Gastroesophageal sphincter (tissue), 4 donors: ENCODE results near the gene HDAC4. TPM values are rescaled to one million over a fixed set of nuclear protein-coding genes. Genes with fewer than 3 reads are reported as not detected.

Source experiments
- ATAC-seq: fragments of 150-250 bp; one replicate; pipeline ENCODE4 v1.9.1; 2016; ENCODE audit warnings: mild to moderate bottlenecking, moderate library complexity
- H3K27ac ChIP-seq, 4 donors: fragments of 200-600 bp; sonication (generic) in 3 of 4; 1 replicate in 3 of 4; 2 replicates in 1 of 4; pipeline ENCODE4 v1.5.1; 2016 to 2019
- H3K27me3 ChIP-seq: fragments of 200-600 bp; sonication (generic); one replicate; pipeline ENCODE4 v1.5.1; 2019
- H3K36me3 ChIP-seq, 2 donors: fragments of 200-600 bp; sonication (generic); one replicate each; pipeline ENCODE4 v1.5.1; 2019; ENCODE audit warnings: control low read depth in 1 of 2
- H3K4me1 ChIP-seq, 3 donors: fragments of 200-600 bp; sonication (generic); 1 replicate in 2 of 3; 2 replicates in 1 of 3; pipeline ENCODE4 v1.5.1; 2016 to 2019; ENCODE audit warnings: control low read depth in 2 of 3
- H3K4me3 ChIP-seq, 2 donors: fragments of 200-600 bp; sonication (generic); one replicate each; pipeline ENCODE4 v1.5.1; 2019; ENCODE audit warnings: mild to moderate bottlenecking in 1 of 2, moderate library complexity in 1 of 2
- H3K9me3 ChIP-seq, 3 donors: fragments of 200-600 bp; sonication (generic); one replicate each; pipeline ENCODE4 v1.5.1; 2017 to 2019; ENCODE audit warnings: control low read depth in 2 of 3
- CTCF ChIP-seq, 4 experiments: fragments of 200-600 bp in 2 of 4; fragments of 450-650 bp in 2 of 4; sonication (generic) in 1 of 4; IDR thresholded peaks; one replicate each; pipeline ENCODE4 v1.5.1; 2017 to 2019; ENCODE audit warnings: antibody characterized with exemption in 4 of 4, mild to moderate bottlenecking in 2 of 4, moderate library complexity in 2 of 4
- EP300 ChIP-seq: sonication (generic); formaldehyde crosslinking; IDR thresholded peaks from one replicate; pipeline ENCODE4 v1.6.1; 2017; ENCODE audit warnings: antibody characterized with exemption, mild to moderate bottlenecking
- POLR2A ChIP-seq, 2 donors: fragments of 450-650 bp; IDR thresholded peaks; one replicate each; pipeline ENCODE4 v1.6.1; 2017; ENCODE audit warnings: antibody characterized with exemption in 2 of 2, mild to moderate bottlenecking in 2 of 2, moderate library complexity in 1 of 2
- POLR2AphosphoS5 ChIP-seq: sonication (generic); formaldehyde crosslinking; IDR thresholded peaks from one replicate; pipeline ENCODE4 v1.6.1; 2017; ENCODE audit warnings: antibody characterized with exemption
- WGBS, 2 donors: methylation state at CpG; one replicate each; pipeline ENCODE4 v1.1.5; 2018; ENCODE audit warnings: low coverage in 1 of 2; 5-methylcytosine and 5-hydroxymethylcytosine counted together
- total RNA-seq, 4 donors: library from RNA; depleted of rRNA; stranded (reverse); fragments of >200 nt; gene quantifications; one replicate each; pipeline ENCODE4 v1.1.0, GENCODE V29; 2016

Gene HDAC4
- total RNA-seq, 4 donors from 2014 or later = 41.3 to 104 (median 85.8) TPM

GRCh38 chr2:239337877-239338484, 62.8 kb downstream of the HDAC4 start:
- H3K9me3 ChIP-seq = no peaks in the 10 kb centered on the region
- no peak overlapping the region for H3K4me3 ChIP-seq
- peak overlapping the region in 3 of 4 donors; percentile 72 to 75 (median 73) for H3K27ac ChIP-seq
- no peak for TF ChIP-seq CTCF (IDR thresholded peaks at IDR 0.05)
- TF ChIP-seq EP300 = no peak
- no peak for TF ChIP-seq POLR2AphosphoS5
- TF ChIP-seq POLR2A (IDR thresholded peaks at IDR 0.05) = no peak
- WGBS, 2 donors = 84 to 86% methylated on average over 12 to 13 of the region's 15 CpGs
- H3K4me1 ChIP-seq = peaks cover 0 to 74% (median 11%) of the 10 kb centered on the region in 3 donors
- H3K27me3 ChIP-seq = no peaks in the 10 kb centered on the region
- ATAC-seq = no peak
- no peaks in the 10 kb centered on the region for H3K36me3 ChIP-seq

GRCh38 chr2:239337122-239337876, 63.5 kb downstream of the HDAC4 start:
- TF ChIP-seq POLR2AphosphoS5 (no peak), CTCF (IDR thresholded peaks at IDR 0.05) (no peak), EP300 (no peak), POLR2A (IDR thresholded peaks at IDR 0.05) (no peak)
- Histone ChIP-seq H3K9me3 (no peaks in the 10 kb centered on the region), H3K27ac (peak overlapping the region in 3 of 4 donors; percentile 72 to 75 (median 73)), H3K36me3 (no peaks in the 10 kb centered on the region), H3K4me1 (peaks cover 0 to 77% (median 11%) of the 10 kb centered on the region in 3 donors), H3K4me3 (peak overlapping the region in 1 of 2 donors; percentile 1), H3K27me3 (no peaks in the 10 kb centered on the region)
- WGBS, 2 donors = 57 to 70% methylated on average over 12 to 16 of the region's 28 CpGs
- no peak for ATAC-seq

GRCh38 chr2:239331560-239331959, 69.3 kb downstream of the HDAC4 start:
- ATAC-seq = no peak
- H3K36me3 ChIP-seq = no peaks in the 10 kb centered on the region
- no peaks in the 10 kb centered on the region for H3K9me3 ChIP-seq
- H3K4me3 ChIP-seq = peak overlapping the region in 1 of 2 donors; percentile 18
- 77 to 90% methylated on average over 4 to 20 of the region's 24 CpGs for WGBS, 2 donors
- TF ChIP-seq POLR2A (IDR thresholded peaks at IDR 0.05) (no peak), POLR2AphosphoS5 (no peak), CTCF (IDR thresholded peaks at IDR 0.05) (no peak), EP300 (no peak)
- peaks cover 0 to 77% (median 48%) of the 10 kb centered on the region in 3 donors for H3K4me1 ChIP-seq
- no peaks in the 10 kb centered on the region for H3K27me3 ChIP-seq
- H3K27ac ChIP-seq = peak overlapping the region; percentile 4 to 95 (median 90)

GRCh38 chr2:239330836-239331235, 70.0 kb downstream of the HDAC4 start:
- Histone ChIP-seq H3K9me3 (no peaks in the 10 kb centered on the region), H3K4me1 (peaks cover 0 to 82% (median 48%) of the 10 kb centered on the region in 3 donors), H3K27me3 (no peaks in the 10 kb centered on the region), H3K36me3 (no peaks in the 10 kb centered on the region), H3K27ac (peak overlapping the region; percentile 76 to 95 (median 90)), H3K4me3 (peak overlapping the region in 1 of 2 donors; percentile 18)
- WGBS, 2 donors = 81 to 83% methylated on average over 4 to 10 of the region's 14 CpGs
- TF ChIP-seq CTCF (IDR thresholded peaks at IDR 0.05) (no peak), POLR2AphosphoS5 (no peak), POLR2A (IDR thresholded peaks at IDR 0.05) (no peak), EP300 (no peak)
- no peak for ATAC-seq
